GM12872 (cell line): ENCODE data around the gene SLC1A7.

Source experiments
- CTCF ChIP-seq: IDR thresholded peaks from 3 replicates; pipeline ENCODE4 v1.5.1; 2011; ENCODE audit warnings: low read depth, mild to moderate bottlenecking, low read length, moderate library complexity; ENCODE audit not compliant: insufficient read depth

SLC1A7 gene

DNA sequence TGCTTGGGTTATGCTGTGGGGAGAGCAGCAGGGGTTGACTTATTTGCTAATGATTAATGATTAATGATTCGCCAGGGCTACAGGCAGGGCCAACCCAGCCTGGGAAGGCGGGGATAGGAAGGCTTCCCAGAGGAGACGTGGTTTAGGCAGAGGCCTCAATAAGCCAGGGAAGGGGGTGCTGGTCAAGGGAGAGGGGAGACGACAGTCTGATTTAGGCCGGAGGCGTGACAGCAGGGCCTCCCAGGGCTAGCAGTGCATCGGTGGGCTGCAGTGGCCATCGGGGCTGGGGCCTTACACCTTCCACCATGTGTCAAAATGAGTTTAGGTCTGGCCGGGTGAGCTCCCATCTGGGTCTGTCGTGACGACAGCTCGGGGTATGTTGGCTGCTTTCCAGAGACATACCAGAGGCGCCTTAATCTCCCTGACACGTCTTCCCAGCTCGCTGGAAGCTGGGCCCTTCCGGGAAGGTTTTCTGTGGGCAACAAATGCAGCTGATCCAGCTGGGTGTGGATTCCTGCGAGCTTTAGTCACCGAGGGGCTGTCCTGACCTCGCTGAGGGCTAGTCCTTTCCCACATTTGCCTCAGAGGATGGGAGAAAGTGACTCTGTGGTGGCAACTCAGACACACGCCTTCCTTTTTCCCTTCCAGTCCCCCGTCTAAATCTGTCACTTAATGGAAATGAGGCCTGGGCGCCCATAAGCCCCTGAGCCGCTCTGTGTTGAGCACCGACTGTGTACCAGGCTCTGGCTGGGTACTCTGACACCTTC lies 3.7 kb upstream of the SLC1A7 start:
- no peak for TF ChIP-seq CTCF

DNA sequence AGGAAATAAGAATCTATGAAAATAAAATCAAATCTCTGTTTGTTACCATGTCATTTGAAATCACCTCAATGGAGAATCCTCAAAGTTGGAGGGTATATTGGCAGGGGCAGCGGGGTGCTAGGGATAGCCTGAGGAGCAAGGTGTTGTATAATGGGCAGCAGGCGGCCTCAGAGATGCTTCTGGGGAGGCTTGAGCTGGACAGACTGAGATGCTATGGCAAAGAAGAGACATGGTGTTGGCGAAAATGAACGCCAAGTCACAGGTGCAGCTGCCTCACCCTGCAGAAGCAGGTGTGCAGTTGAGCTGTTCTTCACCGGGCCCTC lies 3.1 kb upstream of the SLC1A7 start:
- TF ChIP-seq CTCF, result no peak

- no peak for TF ChIP-seq CTCF
These were observed 2.7 kb upstream of the SLC1A7 start for GRCh38 chr1:53145051-53145600.

- TF ChIP-seq CTCF, result no peak
These were observed 1.8 kb upstream of the SLC1A7 start for GRCh38 chr1:53144201-53144600.

DNA sequence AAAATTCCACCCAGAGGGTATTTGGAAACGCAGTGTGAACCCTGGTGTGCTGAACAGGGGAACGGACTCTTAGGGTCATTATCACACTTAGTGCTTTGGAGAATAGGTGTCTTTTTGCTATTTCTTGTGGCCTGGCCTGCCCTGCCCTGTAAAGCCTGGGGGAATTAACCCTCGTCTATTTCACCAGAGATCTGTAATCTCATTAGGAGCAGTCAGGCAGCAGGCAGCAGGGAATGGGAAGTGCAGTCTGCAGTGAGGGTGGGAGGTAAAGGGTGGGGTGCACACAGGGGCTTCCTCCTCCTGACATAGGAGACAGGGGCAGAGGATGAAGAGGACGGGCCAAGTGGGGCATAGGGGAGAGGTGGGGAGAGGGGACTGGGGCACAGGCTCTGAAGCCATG lies 1.1 kb upstream of the SLC1A7 start:
- TF ChIP-seq CTCF, result no peak

- no peak for TF ChIP-seq CTCF
These were observed 867 bp downstream of the SLC1A7 start for GRCh38 chr1:53141487-53142055.

DNA sequence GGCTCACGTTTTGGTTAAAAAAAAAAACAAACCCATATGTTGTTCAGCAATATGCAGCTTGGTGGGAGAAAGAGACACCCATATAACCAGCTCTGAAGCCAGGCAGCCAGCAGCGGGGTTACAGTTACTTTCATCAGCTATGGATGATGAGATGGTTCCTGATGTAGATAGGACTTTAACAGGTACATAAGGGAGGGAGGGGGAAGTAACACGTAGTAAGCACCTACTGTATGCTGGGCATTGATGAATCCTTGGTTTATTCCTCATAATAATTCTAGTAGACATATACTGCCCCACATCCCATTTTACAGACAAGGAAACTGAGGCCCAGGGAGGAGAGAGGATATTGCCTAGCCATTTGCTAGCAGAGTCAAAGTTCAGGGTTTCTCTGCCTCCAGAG lies 2.0 kb downstream of the SLC1A7 start:
- TF ChIP-seq CTCF, result no peak
